ENCODE measurements around the gene WDR83. TPM values are rescaled to one million over a fixed set of nuclear protein-coding genes. Genes with fewer than 3 reads are reported as not detected.
"Not testable (repeated sequence)": the region's sequence is repeated elsewhere in the genome, so short reads cannot be mapped to it uniquely, and the experiment has no call there.

Gene WDR83
- total RNA-seq, 1 donor from 2014 or later = 12.0 TPM

DNA sequence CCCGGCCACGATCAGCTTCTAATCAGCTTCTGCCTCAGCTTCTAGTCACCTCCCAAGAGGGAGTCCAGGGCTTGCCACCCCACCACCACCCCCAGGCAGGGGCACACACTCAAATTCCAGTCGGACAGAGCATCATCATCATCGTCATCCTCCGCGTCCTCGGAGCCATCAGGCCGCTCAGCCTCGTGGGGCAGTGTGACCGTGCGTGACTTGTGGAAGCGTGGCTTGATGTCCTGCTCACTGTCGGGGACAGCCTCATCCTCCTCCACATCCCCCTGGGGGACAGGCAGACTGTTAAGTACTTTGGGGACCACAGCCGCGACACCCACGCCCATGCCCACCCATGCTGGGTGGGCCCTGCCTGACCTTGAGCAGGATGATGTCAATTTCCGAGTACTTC lies 44.6 kb downstream of the WDR83 start:
- intact Hi-C loops (cut with DNase I) = no loop called here
- Histone ChIP-seq H3K27me3 (no peaks in the 10 kb centered on the region), H3K4me1 (no peaks in the 10 kb centered on the region), H3K4me3 (no peak overlapping the region), H3K36me3 (peaks cover 82 to 93% of the 10 kb centered on the region in 2 donors), H3K9me3 (no peaks in the 10 kb centered on the region), H3K27ac (no peak overlapping the region)
- no peak for DNase-seq (ENCODE audit: low spot score in 2 of 2)
- TF ChIP-seq, protein P1, sequence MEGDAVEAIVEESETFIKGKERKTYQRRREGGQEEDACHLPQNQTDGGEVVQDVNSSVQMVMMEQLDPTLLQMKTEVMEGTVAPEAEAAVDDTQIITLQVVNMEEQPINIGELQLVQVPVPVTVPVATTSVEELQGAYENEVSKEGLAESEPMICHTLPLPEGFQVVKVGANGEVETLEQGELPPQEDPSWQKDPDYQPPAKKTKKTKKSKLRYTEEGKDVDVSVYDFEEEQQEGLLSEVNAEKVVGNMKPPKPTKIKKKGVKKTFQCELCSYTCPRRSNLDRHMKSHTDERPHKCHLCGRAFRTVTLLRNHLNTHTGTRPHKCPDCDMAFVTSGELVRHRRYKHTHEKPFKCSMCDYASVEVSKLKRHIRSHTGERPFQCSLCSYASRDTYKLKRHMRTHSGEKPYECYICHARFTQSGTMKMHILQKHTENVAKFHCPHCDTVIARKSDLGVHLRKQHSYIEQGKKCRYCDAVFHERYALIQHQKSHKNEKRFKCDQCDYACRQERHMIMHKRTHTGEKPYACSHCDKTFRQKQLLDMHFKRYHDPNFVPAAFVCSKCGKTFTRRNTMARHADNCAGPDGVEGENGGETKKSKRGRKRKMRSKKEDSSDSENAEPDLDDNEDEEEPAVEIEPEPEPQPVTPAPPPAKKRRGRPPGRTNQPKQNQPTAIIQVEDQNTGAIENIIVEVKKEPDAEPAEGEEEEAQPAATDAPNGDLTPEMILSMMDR (IDR thresholded peaks at IDR 0.05) = no peak

DNA sequence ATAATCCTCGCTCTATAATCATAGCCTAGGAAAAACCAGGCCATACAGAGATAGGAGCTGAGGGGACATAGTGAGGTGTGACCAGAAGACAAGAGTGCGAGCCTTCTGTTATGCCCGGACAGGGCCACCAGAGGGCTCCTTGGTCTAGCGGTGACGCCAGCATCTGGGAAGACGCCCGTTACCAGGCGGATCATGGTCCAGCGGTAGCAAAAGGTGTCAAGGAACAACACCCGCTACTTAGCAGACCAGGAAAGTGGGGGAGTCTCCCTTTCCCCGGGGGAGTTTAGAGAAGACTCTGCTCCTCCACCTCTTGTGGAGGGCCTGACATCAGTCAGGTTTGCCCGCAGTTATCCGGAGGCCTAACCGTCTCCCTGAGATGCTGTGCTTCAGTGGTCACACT lies 45.5 kb downstream of the WDR83 start:
- H3K4me1 ChIP-seq; H3K27me3 ChIP-seq; DNase-seq (ENCODE audit: low spot score in 2 of 2); intact Hi-C loops (cut with DNase I); H3K4me3 ChIP-seq; H3K27ac ChIP-seq; H3K9me3 ChIP-seq: not testable (repeated sequence)
- TF ChIP-seq, protein P1 (IDR thresholded peaks at IDR 0.05) = peak; percentile 23 to 39 (median 29)
- H3K36me3 ChIP-seq = peaks cover 78 to 92% of the 10 kb centered on the region in 2 donors

DNA sequence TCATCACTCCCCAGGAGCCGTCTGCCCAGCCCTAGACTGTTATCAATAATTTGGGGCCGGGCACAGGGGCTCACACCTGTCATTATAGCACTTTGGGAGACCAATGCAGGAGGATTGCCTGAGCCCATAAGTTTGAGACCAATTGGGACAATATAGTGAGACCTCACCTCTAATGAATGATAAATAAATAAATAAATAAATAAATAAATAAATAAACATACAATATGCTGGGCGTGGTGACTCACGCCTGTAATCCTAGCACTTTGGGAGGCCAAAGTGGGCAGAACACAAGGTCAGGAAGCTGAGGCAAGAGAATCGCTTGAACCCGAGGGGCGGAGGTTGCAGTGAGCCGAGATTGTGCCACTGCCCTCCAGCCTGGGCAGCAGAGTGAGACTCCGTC lies 46.7 kb downstream of the WDR83 start:
- intact Hi-C loops (cut with DNase I); H3K27me3 ChIP-seq; H3K4me1 ChIP-seq; DNase-seq (ENCODE audit: low spot score in 2 of 2); H3K27ac ChIP-seq; H3K9me3 ChIP-seq; H3K4me3 ChIP-seq: not testable (repeated sequence)
- H3K36me3 ChIP-seq = peaks cover 75 to 82% of the 10 kb centered on the region in 2 donors

DNA sequence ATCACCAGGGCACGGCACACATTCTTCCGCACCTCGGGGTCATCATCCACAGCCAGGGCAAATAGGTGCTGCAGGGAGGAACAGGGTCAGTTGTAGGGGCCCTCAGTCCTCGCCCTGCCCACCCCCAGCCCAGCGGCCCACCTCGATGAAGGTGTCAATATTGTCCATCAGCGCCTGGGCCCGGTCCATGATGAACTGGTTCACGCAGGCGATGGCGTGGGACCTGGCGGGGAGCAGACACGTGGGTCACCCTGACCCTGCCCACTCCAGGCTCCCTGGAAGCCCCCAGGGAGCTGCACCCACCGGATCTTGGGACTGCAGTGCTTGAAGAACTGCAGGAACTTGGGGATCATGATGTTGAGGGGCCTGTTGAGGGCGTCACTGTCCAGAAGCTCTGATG lies 48.5 kb downstream of the WDR83 start:
- Histone ChIP-seq H3K9me3 (no peaks in the 10 kb centered on the region), H3K36me3 (peaks cover 72 to 73% of the 10 kb centered on the region in 2 donors)

DNA sequence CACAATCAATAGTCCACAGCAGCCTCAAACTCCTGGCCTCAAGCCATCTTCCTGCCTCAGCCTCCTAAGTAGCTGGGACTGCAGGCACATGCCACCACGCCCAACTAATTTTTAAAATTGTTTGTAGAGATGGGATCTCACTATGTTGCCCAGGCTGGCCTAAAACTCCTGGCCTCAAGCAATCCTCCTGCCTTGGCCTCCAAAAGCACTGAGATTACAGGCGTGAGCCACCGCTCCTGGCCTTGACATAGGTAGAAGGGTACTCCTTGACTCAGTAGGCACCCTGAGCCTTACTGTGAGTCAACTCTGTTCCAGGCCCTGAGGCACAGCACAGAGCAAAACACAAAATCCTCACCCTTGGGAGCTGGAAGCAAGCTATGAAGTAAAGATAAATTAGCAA lies 49.3 kb downstream of the WDR83 start:
- TF ChIP-seq, protein P1 (IDR thresholded peaks at IDR 0.05) = no peak
- Histone ChIP-seq H3K27ac (no peak overlapping the region), H3K4me3 (no peak overlapping the region), H3K36me3 (peaks cover 64% of the 10 kb centered on the region in 2 donors), H3K4me1 (peaks cover 3 to 11% of the 10 kb centered on the region in 2 donors), H3K27me3 (no peaks in the 10 kb centered on the region), H3K9me3 (no peaks in the 10 kb centered on the region)
- no peak for DNase-seq (ENCODE audit: low spot score in 2 of 2)
- intact Hi-C loops (cut with DNase I) = no loop called here

More for the DNA sequence above, 48.5 kb downstream of the WDR83 start:
- peaks cover 0 to 2% of the 10 kb centered on the region in 2 donors for H3K4me1 ChIP-seq
- TF ChIP-seq, protein P1 (IDR thresholded peaks at IDR 0.05) = no peak
- intact Hi-C loops (cut with DNase I) = no loop called here
- no peak overlapping the region for H3K27ac ChIP-seq
- no peak for DNase-seq (ENCODE audit: low spot score in 2 of 2)
- H3K27me3 ChIP-seq = no peaks in the 10 kb centered on the region
- H3K4me3 ChIP-seq = no peak overlapping the region

DNA sequence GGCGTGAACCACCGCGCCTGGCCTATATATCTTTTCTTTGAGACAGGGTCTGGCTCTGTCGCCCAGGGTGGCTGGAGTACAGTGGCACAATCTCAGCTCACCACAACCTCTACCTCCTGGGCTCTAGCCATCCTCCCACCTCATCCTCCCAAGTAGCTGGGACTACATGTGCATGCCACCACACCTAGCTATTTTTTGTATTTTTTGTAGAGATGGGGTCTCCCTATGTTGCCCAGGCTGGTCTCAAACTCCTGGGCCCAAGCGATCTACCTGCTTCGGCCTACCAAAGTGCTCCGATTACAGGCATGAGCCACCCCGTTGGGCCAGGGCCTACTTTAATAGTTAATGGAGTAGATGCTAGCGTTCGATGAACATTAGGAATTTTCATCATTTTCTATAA lies 53.7 kb downstream of the WDR83 start:
- Histone ChIP-seq H3K4me3 (peak overlapping the region; percentile 81 to 95), H3K27ac (peak overlapping the region; percentile 88 to 98), H3K9me3 (no peaks in the 10 kb centered on the region), H3K4me1 (peaks cover 4 to 29% of the 10 kb centered on the region in 2 donors), H3K27me3 (no peaks in the 10 kb centered on the region), H3K36me3 (peaks cover 28 to 29% of the 10 kb centered on the region in 2 donors)
- TF ChIP-seq, protein P1 (IDR thresholded peaks at IDR 0.05) = no peak
- intact Hi-C loops (cut with DNase I) = no loop called here
- DNase-seq (ENCODE audit: low spot score in 2 of 2) = no peak
